Stimulated activated CD4-positive, alpha-beta T cell treated with anti-CD3 and anti-CD28 coated beads, Interleukin-15, amount 100 ng/mL, for 1 hour (primary cell): Measurements from ENCODE around the gene FMNL2.
"Not testable (repeated sequence)": the region's sequence is repeated elsewhere in the genome, so short reads cannot be mapped to it uniquely, and the experiment has no call there.

Source experiments
- DNase-seq, 2 donors: peaks; one replicate each; pipeline ENCODE4 v3.0.0-alpha.2; 2020; ENCODE audit warnings: low read depth in 1 of 2, low spot score in 1 of 2

FMNL2 gene

GRCh38 chr2:152466980-152467676, 132.2 kb downstream of the FMNL2 start:
- no peak for DNase-seq

GRCh38 chr2:152467677-152468410, 132.9 kb downstream of the FMNL2 start:
- no peak for DNase-seq

- DNase-seq = no peak
Measured at GRCh38 chr2:152468899-152469692, 134.1 kb downstream of the FMNL2 start.

GRCh38 chr2:152470861-152471854, 136.2 kb downstream of the FMNL2 start:
- DNase-seq = no peak

GRCh38 chr2:152472481-152472887, 137.5 kb downstream of the FMNL2 start:
- no peak for DNase-seq

GRCh38 chr2:152473151-152473857, 138.3 kb downstream of the FMNL2 start:
- DNase-seq = no peak

GRCh38 chr2:152474523-152474922, 139.5 kb downstream of the FMNL2 start:
- not testable (repeated sequence) for DNase-seq

- DNase-seq = no peak
Measured at GRCh38 chr2:152475982-152476381, 141.0 kb downstream of the FMNL2 start.

GRCh38 chr2:152477347-152478092, 142.5 kb downstream of the FMNL2 start:
- DNase-seq = no peak

GRCh38 chr2:152479282-152479681, 144.3 kb downstream of the FMNL2 start:
- no peak for DNase-seq

- DNase-seq = no peak
Measured at GRCh38 chr2:152480821-152481399, 145.9 kb downstream of the FMNL2 start.

GRCh38 chr2:152481881-152482583, 147.1 kb downstream of the FMNL2 start:
- no peak for DNase-seq

- no peak for DNase-seq
Measured at GRCh38 chr2:152483276-152484063, 148.5 kb downstream of the FMNL2 start.

GRCh38 chr2:152485954-152486736, 151.2 kb downstream of the FMNL2 start:
- no peak for DNase-seq

- no peak for DNase-seq
Measured at GRCh38 chr2:152486737-152487400, 151.9 kb downstream of the FMNL2 start.

- DNase-seq = no peak
Measured at GRCh38 chr2:152488075-152488474, 153.1 kb downstream of the FMNL2 start.
